ENCODE results near the gene EVC. TPM values are rescaled to one million over a fixed set of nuclear protein-coding genes. Genes with fewer than 3 reads are reported as not detected.

Gene EVC
- total and polyA plus RNA-seq, 2 of the 8 experiments (the other 6 are each of a cell fraction or from before 2014, with no cell fraction given): 2.6 to 9.8 TPM

DNA sequence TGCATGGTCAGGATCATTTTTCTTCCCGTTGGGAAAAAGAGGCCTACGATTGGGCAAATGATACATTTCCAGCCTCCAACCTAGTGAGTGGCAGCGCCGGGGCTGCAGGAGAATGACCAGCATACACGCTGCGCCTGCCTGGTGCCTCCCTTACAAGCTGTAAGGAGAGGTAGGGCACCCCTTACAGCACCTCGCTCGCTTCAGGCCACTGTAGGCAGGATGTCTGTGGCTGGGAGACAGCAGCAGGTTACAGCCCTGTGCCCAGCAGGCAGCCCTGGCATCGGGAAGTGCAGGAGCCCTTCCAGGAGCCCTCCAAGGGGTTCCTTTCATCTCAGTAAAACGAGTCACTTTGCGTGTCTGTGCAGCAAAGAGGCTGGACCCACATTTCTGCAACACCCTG, 88.4 kb downstream of the EVC start:
- Histone ChIP-seq H2BK120ac (replicated peaks; ENCODE audit: low read depth, low read length) (no peak overlapping the region), H4K91ac (replicated peaks; ENCODE audit: insufficient read length, low read length) (no peak overlapping the region), H3K9ac (replicated peaks in 1 of 4; ENCODE audit: extremely low read depth in 1 of 4, low read depth in 3 of 4, low read length in 3 of 4) (no peak overlapping the region), H2BK5ac (ENCODE audit: low read depth, low read length) (no peak overlapping the region), H2AK5ac (ENCODE audit: low read depth, low read length) (no peak overlapping the region), H3K23ac (ENCODE audit: insufficient read length) (no peak overlapping the region), H3K56ac (replicated peaks; ENCODE audit: insufficient read length, low read depth, low read length) (no peak overlapping the region), H4K20me1 (replicated peaks in 1 of 2; ENCODE audit: control insufficient read depth in 1 of 2, insufficient read depth in 2 of 2, low read length in 2 of 2) (peaks cover 0 to 6% of the 10 kb centered on the region in 2 experiments), H3K36me3 (ENCODE audit: control insufficient read depth in 2 of 4, insufficient read depth in 4 of 4, low read length in 3 of 4) (peaks cover 0 to 3% (median 2%) of the 10 kb centered on the region in 4 experiments; a peak in 3 of 8 replicates), H3K23me2 (ENCODE audit: low read depth, low read length) (no peaks in the 10 kb centered on the region), H3K27me3 (replicated peaks in 1 of 4; ENCODE audit: control insufficient read depth in 3 of 4, extremely low read depth in 1 of 4, insufficient read depth in 3 of 4, low read length in 3 of 4) (no peaks in the 10 kb centered on the region), H3K79me1 (ENCODE audit: low read depth, low read length) (no peaks in the 10 kb centered on the region), H3K14ac (ENCODE audit: insufficient read length) (no peak overlapping the region), H2BK20ac (ENCODE audit: low read length) (no peak overlapping the region), H2AFZ (ENCODE audit: low read length) (no peak overlapping the region), H4K5ac (ENCODE audit: insufficient read length, low read depth, low read length) (no peak overlapping the region), H4K8ac (ENCODE audit: extremely low read depth, insufficient read depth, low read length) (no peak overlapping the region), H2BK15ac (ENCODE audit: low read length) (no peak overlapping the region), H3K4ac (replicated peaks; ENCODE audit: insufficient read length, low read depth, low read length) (no peak overlapping the region), H3K9me3 (ENCODE audit: insufficient read depth in 2 of 2, low read depth in 1 of 2, low read length in 1 of 2) (no peaks in the 10 kb centered on the region; a peak in 1 of 4 replicates), H3K4me2 (ENCODE audit: insufficient read depth in 1 of 2, low read depth in 2 of 2, low read length in 2 of 2) (no peak overlapping the region), H3K79me2 (ENCODE audit: control insufficient read depth in 1 of 2, insufficient read depth in 2 of 2, low read length in 2 of 2) (no peaks in the 10 kb centered on the region), H2BK12ac (ENCODE audit: low read depth, low read length) (no peak overlapping the region), H3K4me1 (replicated peaks in 1 of 4; ENCODE audit: control insufficient read depth in 3 of 4, insufficient read depth in 4 of 4, low read length in 3 of 4) (no peaks in the 10 kb centered on the region), H3K18ac (ENCODE audit: extremely low read depth, low read length) (no peak overlapping the region), H3K27ac (ENCODE audit: low read depth, low read length) (no peak overlapping the region), H3K4me3 (ENCODE audit: extremely low read depth in 1 of 4, insufficient read depth in 2 of 4, low read depth in 3 of 4, low read length in 4 of 4) (no peak overlapping the region)
- ChIA-PET CTCF (ENCODE audit: partially characterized antibody) (interaction anchor here (1.0 to 1.2 kb wide), 3 partner anchors 9 to 62 kb away, joined by 3 to 4 read pairs (median 3); no protein-coding TSS in a partner anchor), POLR2A (ENCODE audit: partially characterized antibody) (interaction anchor here (0.5 kb wide), 1 partner anchor 1360 kb away, joined by 3 read pairs; no protein-coding TSS in a partner anchor)
- DNase-seq (ENCODE audit: low read depth in 1 of 2, low spot score in 2 of 2): no peak
- FAIRE-seq: no peak
- 74% methylated on average over 11 of the region's 11 CpGs; no CpG with 5 or more reads in 1 of the 2 experiments for WGBS, 2 experiments (ENCODE audit: extremely low coverage in 1 of 2, insufficient coverage in 1 of 2, insufficient read length in 1 of 2, insufficient replicate concordance in 2 of 2, low coverage in 1 of 2, low lambda C conversion rate in 2 of 2, missing lambda C conversion rate in 1 of 2)
- TF ChIP-seq NRF1 (IDR thresholded peaks at IDR 0.05; ENCODE audit: low read depth, low read length): no peak
- TF ChIP-seq CREB1 (IDR thresholded peaks at IDR 0.05): no peak
- no peak for TF ChIP-seq KDM5A (IDR thresholded peaks at IDR 0.05; ENCODE audit: low read length)
- no peak for TF ChIP-seq ATF3 (IDR thresholded peaks at IDR 0.05; ENCODE audit: insufficient read depth, low read depth, low read length)
- no peak for TF ChIP-seq TCF12 (IDR thresholded peaks at IDR 0.05; ENCODE audit: low read depth, low read length)
- TF ChIP-seq MAFK (IDR thresholded peaks at IDR 0.05; ENCODE audit: low read depth, low read length): no peak
- TF ChIP-seq HDAC2 (IDR thresholded peaks at IDR 0.05; ENCODE audit: borderline replicate concordance in 1 of 2, low read depth in 2 of 2, low read length in 2 of 2): no peak
- TF ChIP-seq SP2 (IDR thresholded peaks at IDR 0.05; ENCODE audit: low read length): no peak
- TF ChIP-seq ASH2L (IDR thresholded peaks at IDR 0.05; ENCODE audit: low read length): no peak
- no peak for TF ChIP-seq SAP30 (IDR thresholded peaks at IDR 0.05; ENCODE audit: insufficient read depth, insufficient replicate concordance, low read length)

Data from H1 (cell line).